ENCODE data around the gene LMAN1L.

GRCh38 chr15:74828835-74829234, 16.2 kb downstream of the LMAN1L start:
- TF ChIP-seq CTCF (IDR thresholded peaks at IDR 0.05) (no peak), POLR2A (IDR thresholded peaks at IDR 0.05; ENCODE audit: low read depth) (no peak)
